KMS-11 (cell line): ENCODE measurements around the gene SSR3.

Experiments used
- H2AFZ ChIP-seq: fragments of 200-600 bp; sonication (generic); 2 replicates; pipeline ENCODE4 v1.6.1; 2016; ENCODE audit warnings: antibody characterized with exemption, mixed run types, low read depth
- H3K27ac ChIP-seq: fragments of 200-600 bp; sonication (generic); 2 replicates; pipeline ENCODE4 v1.6.1; 2016; ENCODE audit warnings: mild to moderate bottlenecking, mixed run types
- H3K27me3 ChIP-seq: fragments of 200-600 bp; sonication (generic); 2 replicates; pipeline ENCODE4 v1.6.1; 2017; ENCODE audit warnings: mild to moderate bottlenecking, low read depth, mixed run types, moderate library complexity; ENCODE audit not compliant: insufficient read depth
- H3K36me3 ChIP-seq: fragments of 200-600 bp; sonication (generic); 2 replicates; pipeline ENCODE4 v1.6.1; 2017; ENCODE audit warnings: mild to moderate bottlenecking, mixed run types; ENCODE audit not compliant: insufficient read depth
- H3K4me1 ChIP-seq: fragments of 200-600 bp; sonication (generic); 2 replicates; pipeline ENCODE4 v1.6.1; 2016; ENCODE audit warnings: mild to moderate bottlenecking, low read depth, mixed run types; ENCODE audit not compliant: poor library complexity, severe bottlenecking
- H3K4me2 ChIP-seq: fragments of 200-600 bp; sonication (generic); 2 replicates; pipeline ENCODE4 v1.7.0; 2016; ENCODE audit warnings: mild to moderate bottlenecking, mixed run types
- H3K4me3 ChIP-seq: fragments of 200-600 bp; sonication (generic); IDR thresholded peaks from 2 replicates; pipeline ENCODE4 v1.6.1; 2017; ENCODE audit warnings: low read depth, low read length, mixed read lengths; ENCODE audit not compliant: insufficient read depth
- H3K79me2 ChIP-seq: fragments of 200-600 bp; sonication (generic); 2 replicates; pipeline ENCODE4 v1.6.1; 2016; ENCODE audit warnings: low read depth, mixed run types; ENCODE audit not compliant: insufficient read depth
- H3K9ac ChIP-seq: fragments of 200-600 bp; sonication (generic); 2 replicates; pipeline ENCODE4 v1.6.1; 2016; ENCODE audit warnings: mild to moderate bottlenecking, mixed run types
- H4K20me1 ChIP-seq: fragments of 200-600 bp; sonication (generic); 2 replicates; pipeline ENCODE4 v1.6.1; 2016; ENCODE audit warnings: mild to moderate bottlenecking, mixed run types; ENCODE audit not compliant: insufficient read depth
- CTCF ChIP-seq: fragments of 200-600 bp; sonication (generic); conservative IDR thresholded peaks from 2 replicates; pipeline ENCODE4 v1.6.1; 2017; ENCODE audit warnings: low read depth, mild to moderate bottlenecking, antibody characterized with exemption, low read length, moderate library complexity, mixed read lengths

Gene SSR3

GRCh38 chr3:156527060-156527459 is 27.9 kb downstream of the SSR3 start:
- H3K9ac ChIP-seq: no peak overlapping the region
- H3K36me3 ChIP-seq: no peaks in the 10 kb centered on the region
- no peak overlapping the region for H2AFZ ChIP-seq
- TF ChIP-seq CTCF: no peak
- H3K4me2 ChIP-seq: no peak overlapping the region
- H4K20me1 ChIP-seq: no peaks in the 10 kb centered on the region
- H3K27me3 ChIP-seq: no peaks in the 10 kb centered on the region
- no peak overlapping the region for H3K27ac ChIP-seq
- H3K4me3 ChIP-seq: no peak overlapping the region
- no peaks in the 10 kb centered on the region for H3K79me2 ChIP-seq
- H3K4me1 ChIP-seq: peaks cover 16% of the 10 kb centered on the region

- no peak for TF ChIP-seq CTCF
These were observed 29.1 kb downstream of the SSR3 start for GRCh38 chr3:156525808-156526207.

GRCh38 chr3:156522673-156523072 is 32.2 kb downstream of the SSR3 start:
- Histone ChIP-seq H3K79me2 (no peaks in the 10 kb centered on the region), H3K4me1 (peaks cover 16% of the 10 kb centered on the region), H3K27me3 (no peaks in the 10 kb centered on the region), H3K4me3 (no peak overlapping the region), H4K20me1 (no peaks in the 10 kb centered on the region), H3K9ac (no peak overlapping the region), H3K36me3 (no peaks in the 10 kb centered on the region), H3K27ac (no peak overlapping the region), H2AFZ (no peak overlapping the region), H3K4me2 (no peak overlapping the region)
- TF ChIP-seq CTCF: no peak

More at GRCh38 chr3:156525808-156526207, 29.1 kb downstream of the SSR3 start:
- Histone ChIP-seq H3K27ac (no peak overlapping the region), H3K36me3 (no peaks in the 10 kb centered on the region), H2AFZ (no peak overlapping the region), H3K4me3 (no peak overlapping the region), H3K79me2 (no peaks in the 10 kb centered on the region), H3K27me3 (no peaks in the 10 kb centered on the region), H3K4me2 (no peak overlapping the region), H3K4me1 (peaks cover 16% of the 10 kb centered on the region), H4K20me1 (no peaks in the 10 kb centered on the region), H3K9ac (no peak overlapping the region)

- H3K4me2 ChIP-seq: no peak overlapping the region
- no peak overlapping the region for H3K4me3 ChIP-seq
- no peak overlapping the region for H2AFZ ChIP-seq
- H3K4me1 ChIP-seq: peaks cover 7% of the 10 kb centered on the region
- H3K27ac ChIP-seq: no peak overlapping the region
- no peaks in the 10 kb centered on the region for H3K36me3 ChIP-seq
- H4K20me1 ChIP-seq: no peaks in the 10 kb centered on the region
- no peak overlapping the region for H3K9ac ChIP-seq
- H3K27me3 ChIP-seq: no peaks in the 10 kb centered on the region
- H3K79me2 ChIP-seq: no peaks in the 10 kb centered on the region
- TF ChIP-seq CTCF: no peak
These were observed 35.2 kb downstream of the SSR3 start for GRCh38 chr3:156519758-156520162.
